GM19324 (cell line): ENCODE measurements around the gene GHRH.

Experiments
- ATAC-seq: cut with Tn5 transposase; IDR thresholded peaks from one replicate; pipeline ENCODE4 v1.9.1; 2021; ENCODE audit warnings: mild to moderate bottlenecking, moderate library complexity; ENCODE audit not compliant: unreplicated experiment, low FRiP score

Gene GHRH, protein sequence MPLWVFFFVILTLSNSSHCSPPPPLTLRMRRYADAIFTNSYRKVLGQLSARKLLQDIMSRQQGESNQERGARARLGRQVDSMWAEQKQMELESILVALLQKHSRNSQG

DNA sequence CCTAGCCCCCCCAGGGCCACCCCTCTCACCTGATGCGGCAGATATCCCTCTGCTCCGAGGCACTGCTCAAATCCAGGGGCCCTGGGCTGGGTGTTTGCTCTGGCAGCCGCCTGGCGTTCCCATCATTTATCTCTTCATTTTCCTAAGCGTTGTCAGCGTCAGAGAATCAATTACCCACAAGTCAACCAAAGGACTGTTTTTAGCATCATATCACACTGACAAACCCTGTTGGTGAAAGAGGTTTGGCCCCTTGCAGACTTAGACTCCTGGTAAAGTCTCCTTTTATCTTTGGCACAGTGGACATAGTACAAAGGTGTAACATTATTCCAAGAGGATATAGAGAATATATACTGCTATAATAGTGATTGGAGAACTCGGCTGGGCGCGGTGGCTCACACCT lies at the start of gene GHRH:
GHRH (minus strand) TSS at position 101 of the 400 bp plus-strand sequence. CDS start 4,925 bp downstream, outside the sequence.
- ATAC-seq: no peak

DNA sequence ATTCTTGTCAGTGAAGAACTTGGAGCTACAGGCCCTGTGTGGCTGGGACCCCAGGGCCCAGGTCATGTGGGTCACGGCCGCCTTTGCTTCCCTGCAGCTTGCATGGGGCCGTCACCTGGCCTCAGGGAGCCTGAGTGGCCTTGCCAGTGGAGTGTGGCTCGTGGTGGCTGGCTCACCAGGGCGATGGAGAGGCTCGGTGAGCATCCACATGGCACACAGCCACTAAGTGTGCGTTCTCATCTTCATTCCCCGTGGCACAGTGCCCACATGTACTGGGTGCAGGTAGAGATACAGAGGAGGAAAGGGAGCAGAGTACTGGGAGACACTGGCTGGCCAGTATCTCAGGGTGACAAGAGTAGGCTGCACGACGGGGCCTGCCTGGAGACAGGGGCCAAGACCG lies 49.3 kb upstream of the GHRH start:
- no peak for ATAC-seq

DNA sequence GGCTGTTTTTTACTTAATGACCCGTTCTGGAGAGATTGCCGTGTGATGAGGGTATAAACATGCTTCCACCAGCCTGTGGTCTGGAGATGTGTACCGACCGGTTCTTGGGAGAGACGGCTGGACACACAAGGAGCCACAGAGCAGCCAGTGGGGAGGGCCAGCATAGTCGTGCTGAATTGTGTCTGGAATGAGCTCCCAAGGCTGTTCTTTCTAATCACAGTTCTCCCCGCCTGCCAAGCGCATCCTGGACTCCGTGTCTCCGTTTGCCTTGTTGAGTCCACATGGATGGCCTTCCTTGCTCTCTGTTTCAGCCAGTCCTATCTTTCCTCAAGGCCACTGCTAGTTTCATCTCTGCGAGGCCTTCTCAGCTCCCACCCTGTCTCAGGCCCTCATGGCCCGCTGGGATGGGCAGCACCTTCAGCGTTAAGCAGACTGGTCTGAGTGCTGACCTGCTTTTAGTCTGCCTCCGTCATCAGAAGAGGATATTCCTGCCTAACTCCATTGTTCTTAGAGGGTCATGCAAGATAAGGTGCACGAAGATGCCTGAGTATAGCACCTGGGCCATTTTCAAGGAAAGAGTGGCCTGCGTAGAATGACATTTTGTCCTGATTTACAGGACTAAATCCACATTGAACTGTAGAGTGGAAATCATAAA lies 48.4 kb upstream of the GHRH start:
- no peak for ATAC-seq

DNA sequence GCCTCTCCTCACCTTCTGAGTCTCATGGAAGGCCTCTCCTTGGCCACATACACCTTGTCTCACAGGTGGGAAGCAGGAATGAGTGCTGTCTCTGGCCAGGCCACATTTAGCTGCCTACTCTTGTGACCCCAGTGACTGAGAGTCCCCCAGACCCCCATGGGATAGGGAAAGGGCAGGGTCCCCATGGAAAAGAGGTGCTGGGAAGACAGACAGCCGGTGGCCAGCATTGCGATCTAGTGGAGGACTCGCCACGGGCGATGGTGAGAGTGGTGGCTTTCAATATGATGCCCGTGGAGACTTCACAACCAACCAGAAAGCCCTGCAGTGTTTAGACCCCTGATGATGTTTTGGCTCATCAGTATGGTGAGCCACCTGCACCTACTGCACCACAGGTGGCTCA lies 47.7 kb upstream of the GHRH start:
- ATAC-seq: no peak

DNA sequence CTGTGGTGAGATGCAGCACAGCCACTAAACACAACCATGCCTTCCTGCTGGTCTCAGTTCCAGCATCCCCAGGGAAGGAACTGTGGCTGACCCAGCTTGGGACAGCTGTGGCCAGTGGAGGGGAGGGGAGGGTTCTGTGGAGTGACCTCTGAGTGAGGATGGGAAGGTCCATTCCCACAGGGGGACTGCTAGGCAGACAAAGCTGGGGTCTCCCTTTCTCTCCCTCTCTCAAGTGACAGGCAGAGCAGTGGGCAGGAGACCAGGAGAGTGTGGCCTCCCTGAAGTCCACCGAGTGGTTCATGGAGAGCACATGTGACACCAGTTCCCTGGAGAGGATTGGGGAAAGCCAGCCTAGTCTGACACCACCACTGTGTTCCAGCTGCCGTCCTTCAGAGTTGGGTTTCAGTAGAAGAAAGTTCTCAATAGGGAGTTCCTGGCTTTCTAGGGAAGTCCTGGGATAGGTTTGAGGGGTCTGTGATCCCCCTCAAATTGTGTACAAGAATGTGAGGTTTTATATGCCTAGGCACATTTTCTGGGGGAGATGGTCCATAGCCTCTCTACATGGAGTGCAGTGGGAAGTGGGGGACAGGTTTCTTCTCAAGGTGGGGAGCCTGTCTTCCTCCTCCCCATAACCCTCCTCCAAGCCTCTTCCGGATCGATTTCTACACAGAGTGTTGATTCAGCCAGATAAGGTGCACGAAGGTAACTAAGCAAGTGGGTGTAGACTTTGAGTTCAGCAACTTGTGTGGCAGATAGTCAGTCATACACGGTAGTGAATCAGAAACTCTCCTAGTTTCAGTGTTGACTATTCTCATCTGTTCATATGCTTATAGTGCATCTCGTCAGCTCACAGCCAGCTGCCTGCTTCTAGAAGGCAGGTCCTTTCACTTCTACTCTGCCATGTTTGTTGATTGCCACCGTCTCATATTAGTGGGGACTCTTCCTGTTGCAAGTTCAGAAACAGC lies 46.8 kb upstream of the GHRH start:
- ATAC-seq: peak; percentile 78

DNA sequence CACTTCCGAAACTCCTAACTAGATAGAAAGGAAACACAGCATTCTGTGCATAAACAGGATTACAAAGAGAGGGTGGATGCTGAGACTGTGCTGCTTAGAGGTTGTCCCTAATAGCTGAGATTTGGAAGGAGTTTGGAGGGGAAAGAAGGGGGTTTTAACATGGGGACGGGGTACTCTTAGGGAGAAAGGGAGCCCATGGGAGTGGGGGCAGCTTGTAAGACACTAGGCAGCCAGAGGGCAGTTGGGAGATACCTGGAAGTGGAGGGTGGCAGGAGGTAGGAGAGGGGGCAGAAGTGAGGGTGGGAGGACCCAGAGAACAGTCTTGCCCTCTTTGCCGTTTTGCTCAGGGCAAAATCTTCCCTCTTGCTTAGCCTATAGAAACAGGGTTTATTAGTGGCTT lies 44.2 kb upstream of the GHRH start:
- ATAC-seq: no peak

DNA sequence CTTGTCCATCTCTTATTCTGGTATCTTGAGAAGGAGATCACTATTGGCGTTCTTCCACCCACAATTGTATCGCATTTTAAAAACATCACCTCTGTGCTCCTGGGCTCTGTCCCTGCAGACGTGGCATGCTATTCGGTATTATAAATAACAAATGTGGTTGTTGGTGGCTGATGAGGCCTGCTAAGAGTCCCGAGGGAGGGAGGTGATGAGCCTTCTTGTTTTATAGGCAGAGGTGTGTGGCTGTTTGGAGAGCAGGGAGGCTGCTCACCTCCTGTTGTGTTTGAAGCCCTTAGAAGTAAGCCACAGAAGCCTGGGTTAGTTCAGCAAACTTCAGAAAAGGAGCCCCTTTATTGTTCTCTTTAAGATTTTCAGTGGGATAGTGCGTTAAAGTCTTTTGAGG lies 43.5 kb upstream of the GHRH start:
- ATAC-seq: no peak

DNA sequence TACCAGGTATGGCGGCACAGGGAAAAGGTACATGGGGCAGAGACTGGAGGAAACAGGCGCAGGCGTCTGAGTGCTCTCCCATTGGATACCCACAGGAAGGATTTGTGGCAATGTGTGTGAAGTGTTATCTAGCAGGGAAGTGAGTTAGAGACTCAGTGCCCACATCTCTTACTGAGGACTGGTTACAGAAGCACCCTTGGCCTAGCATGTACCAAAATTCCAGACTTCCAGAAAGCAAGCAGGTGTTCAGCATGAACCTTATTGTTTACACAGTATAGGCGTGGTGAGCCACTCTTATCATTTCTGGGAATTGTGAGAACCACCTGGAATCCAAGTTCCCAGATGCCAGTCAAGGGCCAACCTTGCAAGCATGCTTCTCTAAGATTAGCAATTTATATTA lies 42.0 kb upstream of the GHRH start:
- ATAC-seq: no peak

DNA sequence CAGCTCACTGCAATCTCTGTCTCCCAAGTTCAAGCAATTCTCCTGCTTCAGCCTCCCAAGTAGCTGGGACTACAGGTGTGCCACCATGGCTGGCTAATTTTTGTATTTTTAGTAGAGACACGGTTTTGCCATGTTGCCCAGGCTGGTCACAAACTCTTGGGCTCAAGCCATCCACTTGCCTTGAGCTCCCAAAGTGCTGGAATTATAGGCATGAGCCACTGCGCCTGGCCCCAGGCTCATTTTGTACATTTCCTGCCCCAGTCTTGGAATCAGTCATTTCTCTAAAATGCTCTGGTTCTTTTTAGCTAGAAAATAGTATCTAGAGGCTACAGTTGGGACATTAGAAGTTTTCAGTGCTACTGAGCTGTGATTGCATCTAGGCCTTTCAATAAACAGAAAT lies 41.4 kb upstream of the GHRH start:
- ATAC-seq: no peak

DNA sequence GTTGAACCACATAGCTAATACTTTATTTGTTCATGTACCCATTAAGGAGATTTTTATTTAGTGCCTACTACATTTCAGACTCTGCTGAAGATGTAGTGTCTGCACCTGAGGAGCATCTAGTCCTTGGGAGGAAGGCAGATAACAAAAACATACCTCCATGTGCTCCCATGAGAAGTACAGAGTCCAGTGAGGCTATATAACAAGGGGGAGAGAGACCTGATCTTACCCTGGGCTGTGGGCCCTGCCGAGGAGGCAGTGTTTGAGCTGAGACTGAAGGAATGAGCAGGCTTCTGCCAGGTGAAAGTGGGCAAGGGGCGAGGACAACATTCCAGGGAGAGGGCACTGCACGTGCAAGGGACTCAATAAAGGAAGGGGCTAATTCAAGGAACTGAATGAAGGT lies 39.9 kb upstream of the GHRH start:
- ATAC-seq: no peak

DNA sequence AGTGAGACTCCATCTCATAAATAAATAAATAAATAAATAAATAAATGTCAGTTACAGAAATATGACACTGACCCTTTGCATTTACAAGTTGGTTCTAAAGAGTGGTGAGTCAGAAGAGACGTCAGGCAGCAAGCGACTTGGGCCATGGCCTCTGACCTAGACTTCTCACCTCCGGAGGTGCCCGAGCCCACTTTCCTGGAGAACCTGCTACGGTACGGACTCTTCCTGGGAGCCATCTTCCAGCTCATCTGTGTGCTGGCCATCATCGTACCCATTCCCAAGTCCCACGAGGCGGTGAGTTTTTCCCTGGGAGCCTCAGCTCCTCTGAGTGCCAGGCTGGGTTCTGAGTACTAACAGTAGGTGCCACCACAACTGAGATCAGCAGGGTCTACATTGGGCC lies 39.5 kb upstream of the GHRH start:
- ATAC-seq: no peak

DNA sequence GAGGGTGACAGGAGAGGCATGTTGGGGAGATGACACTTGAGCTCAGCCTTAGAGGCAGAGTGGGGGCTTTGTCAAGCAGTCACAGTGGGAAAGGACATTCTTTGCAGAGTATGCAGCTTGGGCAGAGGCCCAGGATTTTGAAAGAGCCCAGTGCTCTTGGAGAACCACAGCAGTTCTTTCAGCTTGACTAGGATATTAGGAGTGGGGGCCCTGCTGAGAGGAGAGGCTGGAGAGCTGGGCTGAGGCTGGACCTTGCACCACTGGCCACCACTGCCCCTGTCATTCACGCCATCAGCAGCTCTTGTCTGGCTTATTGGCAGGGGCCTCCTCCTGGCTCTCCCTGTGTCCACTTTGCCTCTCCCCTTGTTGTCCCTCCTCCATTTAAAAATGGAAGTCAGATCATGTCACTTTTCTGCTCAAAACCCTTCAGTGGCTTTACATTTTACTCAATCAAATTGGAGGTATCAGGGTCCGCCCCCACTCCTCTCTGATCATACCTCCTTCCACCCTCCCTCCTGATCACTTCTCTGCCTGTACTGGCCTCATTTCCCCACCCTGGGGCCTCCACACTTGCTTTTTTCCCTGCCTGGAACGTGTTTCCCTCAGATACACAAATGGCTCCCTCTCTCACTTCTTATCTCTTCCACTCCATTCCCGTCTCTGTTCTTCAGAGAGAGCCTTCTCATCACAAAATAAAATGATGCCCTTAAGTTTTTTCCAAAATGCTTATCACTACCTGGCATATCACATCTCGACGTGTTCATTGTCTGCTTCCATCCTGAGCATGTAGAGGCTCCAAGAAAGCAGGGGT lies 38.3 kb upstream of the GHRH start:
- ATAC-seq: no peak

DNA sequence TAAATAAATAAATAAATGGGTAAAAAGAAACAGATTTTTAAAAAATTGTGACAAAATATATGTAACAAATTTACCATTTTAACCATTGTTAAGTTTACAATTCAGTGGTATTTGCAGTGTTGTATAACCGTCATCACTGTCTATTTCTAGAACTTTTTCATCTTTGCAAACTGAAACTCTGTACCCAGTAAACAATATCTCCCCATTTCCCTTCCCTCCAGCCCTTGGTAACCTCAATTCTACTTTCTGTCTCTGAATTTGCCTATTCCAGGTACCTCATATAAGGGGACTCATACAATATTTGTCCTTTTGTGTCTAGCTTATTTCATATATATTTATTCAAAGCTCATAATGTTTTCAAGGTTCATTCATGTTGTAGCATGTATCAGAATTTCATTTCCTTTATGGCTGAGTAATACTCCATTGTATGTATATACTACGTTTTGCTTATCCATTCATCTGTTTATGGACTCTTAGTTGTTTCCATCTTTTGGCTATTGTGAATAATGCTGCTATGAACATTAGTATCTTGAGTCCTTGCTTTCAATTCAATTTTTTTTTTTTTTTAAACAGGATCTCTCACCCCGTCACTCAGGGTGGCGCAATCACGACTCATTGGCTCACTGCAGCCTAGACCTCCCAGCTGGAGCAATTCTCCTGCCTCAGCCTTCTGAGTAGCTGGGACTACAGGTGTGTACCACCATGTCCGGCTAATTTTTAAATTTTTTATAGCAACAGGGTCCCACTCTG lies 36.8 kb upstream of the GHRH start:
- ATAC-seq: no peak

DNA sequence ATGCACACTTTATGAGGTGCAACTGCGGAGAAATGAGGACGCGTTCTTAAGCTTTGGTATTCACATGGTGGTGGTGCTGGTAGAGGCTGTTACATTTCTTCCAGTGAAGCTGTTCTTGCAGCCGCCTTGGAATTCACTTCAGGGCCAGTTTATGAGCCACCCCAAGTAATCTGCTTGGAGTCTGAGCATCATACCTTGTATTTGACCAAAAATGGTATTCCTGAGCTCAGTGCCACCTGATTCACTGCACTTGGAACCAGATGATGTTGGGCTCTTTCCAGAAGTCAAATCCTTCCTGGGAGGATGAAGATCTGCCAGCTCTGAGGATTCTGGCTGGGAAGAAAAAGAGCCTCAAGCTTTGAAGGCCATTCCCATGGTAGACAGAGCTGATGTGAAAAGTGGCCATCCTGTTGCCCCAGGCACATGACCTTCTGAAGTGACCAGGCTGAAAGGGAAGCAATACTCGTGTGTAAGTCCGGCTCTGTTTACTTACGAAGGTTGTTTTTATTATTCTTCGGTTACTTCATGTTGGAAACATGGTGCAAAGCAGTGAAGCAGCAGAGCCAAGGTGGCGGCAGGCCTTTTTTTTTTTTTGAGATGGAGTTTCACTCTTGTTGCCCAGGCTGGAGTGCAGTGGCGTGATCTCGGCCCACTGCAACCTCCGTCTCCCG lies 35.6 kb upstream of the GHRH start:
- ATAC-seq: no peak

DNA sequence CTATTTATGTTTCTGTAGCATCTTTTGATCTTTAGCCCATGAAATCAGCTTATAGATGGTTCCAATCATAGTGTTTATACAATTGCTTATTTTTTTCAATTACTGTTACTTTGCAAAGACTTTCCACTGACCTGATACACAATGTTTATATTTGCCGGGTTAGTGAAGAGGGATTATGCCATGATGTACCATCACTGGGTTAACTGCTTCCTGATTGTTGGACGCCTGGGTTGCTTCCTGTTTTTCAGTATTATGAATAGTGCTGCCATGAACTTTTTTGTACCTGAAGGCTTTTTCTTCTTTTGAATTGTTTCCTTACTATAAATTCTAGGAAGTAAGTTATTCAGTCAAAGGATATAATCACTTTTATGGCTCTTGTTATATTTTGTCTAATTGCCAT lies 34.8 kb upstream of the GHRH start:
- ATAC-seq: no peak

DNA sequence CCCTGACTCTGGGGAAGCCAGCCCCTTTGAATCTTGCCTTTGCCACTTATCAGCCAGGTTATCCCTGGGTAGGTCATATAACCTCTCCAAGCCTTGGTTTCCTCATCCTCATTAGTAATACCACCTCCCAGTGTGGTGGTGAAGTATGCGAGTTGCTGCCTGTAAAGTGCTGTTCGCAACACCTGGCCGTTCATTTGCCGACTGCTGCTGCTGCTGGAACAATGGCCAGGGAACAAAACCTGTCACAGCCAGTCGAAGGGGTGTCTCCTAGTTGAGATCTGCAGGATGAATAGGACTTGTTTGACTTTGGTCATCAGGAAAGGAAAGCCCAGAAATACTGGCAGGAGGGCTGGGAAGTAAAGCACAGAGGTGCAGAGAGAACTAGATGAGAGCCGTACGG lies 34.0 kb upstream of the GHRH start:
- ATAC-seq: no peak

DNA sequence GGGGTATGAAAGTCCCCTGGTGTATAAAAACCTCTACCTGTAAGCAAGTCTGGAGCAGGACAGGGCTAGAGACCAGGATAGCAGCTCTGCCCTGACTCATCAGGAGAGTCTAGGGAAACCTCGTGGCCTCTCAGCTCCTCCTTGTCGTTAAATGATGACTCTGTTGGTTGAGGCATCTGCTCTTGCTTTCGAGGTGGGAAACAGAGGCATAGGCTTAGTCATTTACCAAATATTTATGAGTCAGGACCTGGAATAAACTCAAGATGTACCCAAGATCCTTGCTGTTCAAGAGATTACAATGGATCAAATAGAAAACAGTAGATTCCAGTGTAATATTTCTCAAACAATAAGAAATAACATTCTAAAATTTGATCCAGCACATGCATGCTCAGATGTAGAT lies 33.4 kb upstream of the GHRH start:
- ATAC-seq: no peak

DNA sequence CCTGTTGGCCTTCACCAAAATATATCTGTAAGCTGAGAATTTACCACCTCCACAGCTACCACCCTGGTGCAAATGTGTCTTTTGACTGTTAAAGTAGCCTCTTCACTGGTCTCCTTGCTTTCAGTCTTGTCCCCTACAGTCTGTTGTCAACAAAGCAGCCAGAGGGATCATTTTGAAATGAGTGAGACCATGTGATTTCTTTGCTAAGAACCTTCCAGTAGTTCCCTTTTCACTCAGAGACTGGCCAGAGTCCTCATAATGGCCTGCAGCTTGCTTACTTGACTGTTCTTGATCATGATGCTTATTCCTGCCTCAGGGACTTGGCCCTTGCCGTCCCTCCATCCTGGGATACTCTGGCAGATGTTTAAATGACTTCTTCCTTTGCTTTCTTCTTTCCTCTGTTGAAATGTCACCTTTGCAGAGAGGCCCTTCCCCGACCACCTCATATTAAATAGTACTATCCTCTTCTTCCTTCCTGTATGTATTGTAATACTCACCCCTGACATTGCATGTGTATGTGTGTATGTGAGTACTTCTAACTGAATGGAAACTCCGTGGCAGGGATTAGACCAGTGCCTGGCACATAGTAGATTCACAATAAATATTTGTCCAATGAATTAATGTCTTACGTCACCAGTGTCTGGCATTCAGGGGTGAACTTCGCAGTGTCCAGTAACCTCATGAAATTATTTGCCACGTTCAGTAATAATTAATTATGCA lies 32.8 kb upstream of the GHRH start:
- no peak for ATAC-seq
